NCI-H1105 (cell line): Measurements from ENCODE around the gene C1orf74.

Experiments used
- DNase-seq: peaks from one replicate; lab custom pipeline; 2025; lab: John Stamatoyannopoulos, UW

The C1orf74 gene

DNA sequence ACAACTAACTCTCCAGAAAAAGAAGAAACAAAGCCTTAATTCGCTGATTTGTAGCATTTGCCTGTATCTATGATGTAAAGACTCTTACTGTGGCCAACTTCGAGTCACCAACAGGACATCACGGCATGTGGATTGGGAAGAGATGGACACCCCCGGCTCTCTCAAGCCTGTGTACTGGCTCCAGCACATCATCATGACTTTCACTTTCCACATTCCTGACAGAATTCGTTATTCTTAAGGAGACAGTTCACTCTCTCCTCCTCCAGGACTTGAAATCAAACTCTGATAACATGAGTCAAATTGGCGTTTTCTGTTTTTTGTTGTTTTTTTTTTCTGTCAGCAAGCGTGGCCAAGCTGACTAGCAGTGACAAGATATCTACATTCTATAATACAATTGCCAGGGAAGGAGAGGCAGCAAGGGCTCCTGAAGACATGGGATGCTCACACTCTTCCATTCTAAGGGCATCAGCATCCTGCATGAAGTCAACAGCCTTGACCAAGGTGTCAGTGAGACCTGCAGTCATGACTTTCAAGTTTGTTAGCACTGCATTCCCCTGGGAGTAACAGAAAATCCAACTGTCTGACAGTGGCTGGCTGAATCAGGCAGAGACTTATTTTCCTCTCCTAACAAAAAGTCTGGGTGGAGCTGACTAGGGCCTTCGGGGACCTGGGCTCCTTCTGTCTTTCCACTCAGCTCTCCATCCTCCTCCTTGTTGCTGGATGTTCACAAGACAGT lies 41.8 kb downstream of the C1orf74 start:
- DNase-seq = no peak

DNA sequence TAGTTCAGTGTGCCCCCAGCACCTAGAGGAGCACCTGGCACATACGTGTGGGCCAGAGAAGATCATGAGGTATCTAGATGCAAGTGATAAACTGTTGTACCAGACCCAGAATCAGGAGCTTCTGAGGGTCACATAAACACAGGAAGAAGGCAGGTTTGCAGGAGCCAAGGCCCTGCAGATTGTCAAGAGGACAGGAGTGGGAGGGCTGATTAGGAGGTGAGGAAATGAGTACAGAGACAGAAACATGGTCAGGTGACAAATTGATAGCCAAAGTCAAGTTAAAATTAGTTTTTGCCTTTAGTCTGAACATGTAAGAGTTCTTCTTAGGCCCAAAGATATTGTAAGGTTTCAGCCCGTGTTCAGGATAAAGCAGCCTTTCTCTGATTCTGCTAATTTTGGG lies 42.5 kb downstream of the C1orf74 start:
- DNase-seq = no peak

- no peak for DNase-seq
These were observed 43.2 kb downstream of the C1orf74 start for GRCh38 chr1:209741193-209741592.

DNA sequence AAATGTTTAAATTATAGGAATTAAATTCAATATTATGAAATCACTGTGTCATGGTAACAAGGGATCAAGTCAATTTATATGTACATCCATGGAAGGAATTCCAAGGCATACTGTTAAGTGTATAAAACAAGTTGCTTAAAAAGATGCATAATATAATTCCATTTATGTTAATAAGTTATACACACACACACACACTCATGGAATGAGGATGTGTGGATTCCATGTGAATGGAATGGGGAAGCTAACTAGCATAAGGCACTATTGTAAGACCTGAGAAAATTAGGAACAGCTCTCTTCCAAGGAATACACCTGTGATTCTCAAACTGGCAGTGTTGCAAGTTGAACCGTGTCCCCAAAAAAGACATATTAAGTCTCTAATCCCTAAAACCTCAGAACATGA lies 46.1 kb downstream of the C1orf74 start:
- no peak for DNase-seq

DNA sequence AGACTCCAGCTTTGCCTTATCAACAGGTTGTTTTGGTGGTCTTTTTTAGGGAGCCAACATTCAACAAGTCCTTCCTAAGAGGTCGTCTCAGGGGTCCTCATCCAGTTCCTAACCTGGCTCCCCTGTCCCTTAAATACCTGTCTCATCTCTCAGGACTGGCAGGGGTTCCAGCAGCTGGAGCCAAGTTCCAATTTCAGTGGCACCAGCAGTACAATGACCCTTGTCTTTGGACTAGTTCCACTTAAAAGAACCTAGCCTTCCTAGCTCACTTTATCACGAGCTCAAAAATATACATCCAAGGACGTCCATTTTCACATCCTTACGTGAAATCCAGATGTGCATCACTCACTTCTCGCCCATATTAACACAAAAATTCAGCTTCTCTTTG lies 47.2 kb downstream of the C1orf74 start:
- no peak for DNase-seq

GRCh38 chr1:209736490-209737117 lies 47.8 kb downstream of the C1orf74 start:
- DNase-seq = no peak

GRCh38 chr1:209733409-209734192 lies 50.8 kb downstream of the C1orf74 start:
- no peak for DNase-seq

- no peak for DNase-seq
These were observed 51.6 kb downstream of the C1orf74 start for GRCh38 chr1:209732725-209733124.

- DNase-seq = no peak
These were observed 54.9 kb downstream of the C1orf74 start for GRCh38 chr1:209729436-209729835.
